ENCODE measurements around the gene RBM28.

DNA sequence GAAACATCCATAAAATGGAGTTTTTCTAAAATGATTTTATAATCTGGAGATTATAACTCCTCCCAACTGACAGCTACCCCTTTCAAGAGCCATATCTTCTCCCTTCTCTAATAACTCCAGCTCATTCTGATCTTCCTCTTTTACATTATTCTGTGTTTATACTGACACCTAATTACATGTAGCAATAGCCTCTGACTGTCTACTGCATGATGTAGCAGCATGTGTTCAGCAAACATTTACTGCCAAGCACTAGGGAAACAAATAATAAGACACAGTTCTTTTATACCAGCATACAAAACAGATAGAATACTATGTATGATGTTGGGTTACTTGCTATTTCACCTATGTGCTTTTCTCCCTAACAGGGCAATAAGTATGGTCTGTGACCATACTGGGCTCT lies 20.7 kb downstream of the RBM28 start:
- TF ChIP-seq, protein P1, sequence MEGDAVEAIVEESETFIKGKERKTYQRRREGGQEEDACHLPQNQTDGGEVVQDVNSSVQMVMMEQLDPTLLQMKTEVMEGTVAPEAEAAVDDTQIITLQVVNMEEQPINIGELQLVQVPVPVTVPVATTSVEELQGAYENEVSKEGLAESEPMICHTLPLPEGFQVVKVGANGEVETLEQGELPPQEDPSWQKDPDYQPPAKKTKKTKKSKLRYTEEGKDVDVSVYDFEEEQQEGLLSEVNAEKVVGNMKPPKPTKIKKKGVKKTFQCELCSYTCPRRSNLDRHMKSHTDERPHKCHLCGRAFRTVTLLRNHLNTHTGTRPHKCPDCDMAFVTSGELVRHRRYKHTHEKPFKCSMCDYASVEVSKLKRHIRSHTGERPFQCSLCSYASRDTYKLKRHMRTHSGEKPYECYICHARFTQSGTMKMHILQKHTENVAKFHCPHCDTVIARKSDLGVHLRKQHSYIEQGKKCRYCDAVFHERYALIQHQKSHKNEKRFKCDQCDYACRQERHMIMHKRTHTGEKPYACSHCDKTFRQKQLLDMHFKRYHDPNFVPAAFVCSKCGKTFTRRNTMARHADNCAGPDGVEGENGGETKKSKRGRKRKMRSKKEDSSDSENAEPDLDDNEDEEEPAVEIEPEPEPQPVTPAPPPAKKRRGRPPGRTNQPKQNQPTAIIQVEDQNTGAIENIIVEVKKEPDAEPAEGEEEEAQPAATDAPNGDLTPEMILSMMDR (IDR thresholded peaks at IDR 0.05 in 8 of 11, conservative IDR thresholded peaks at IDR 0.05 in 3 of 11) = no peak
- no peak for TF ChIP-seq POLR2A (IDR thresholded peaks at IDR 0.05)
- no peak for TF ChIP-seq POLR2AphosphoS5 (IDR thresholded peaks at IDR 0.05)
